Measurements from ENCODE around the gene DAPK2. TPM values are rescaled to one million over a fixed set of nuclear protein-coding genes. Genes with fewer than 3 reads are reported as not detected.

The DAPK2 gene
- total and polyA plus RNA-seq, 2 of the 13 experiments (the other 11 are each of a cell fraction or from before 2014, with no cell fraction given): 0.33 to 0.63 TPM

- TF ChIP-seq KIAA2018 (CRISPR knock-in tag; IDR thresholded peaks at IDR 0.05; ENCODE audit: borderline replicate concordance) (no peak), NFYB (CRISPR knock-in tag; IDR thresholded peaks at IDR 0.05) (no peak)
Observed at GRCh38 chr15:63948971-63949370, 97.3 kb downstream of the DAPK2 start (continued).

- Histone ChIP-seq H3K36me3 (replicated peaks in 1 of 2; ENCODE audit: control insufficient read depth in 1 of 2, insufficient read depth in 2 of 2, low read length in 2 of 2) (no peaks in the 10 kb centered on the region), H3K9ac (ENCODE audit: insufficient read depth, low read depth, low read length) (no peak overlapping the region), H2AFZ (ENCODE audit: low read length) (no peak overlapping the region), H3K4me3 (replicated peaks in 1 of 3; ENCODE audit: insufficient read depth in 1 of 3, low read depth in 2 of 3, low read length in 3 of 3) (no peak overlapping the region), H3K9me3 (ENCODE audit: low read length) (no peaks in the 10 kb centered on the region), H3K27ac (ENCODE audit: extremely low read length, insufficient read depth, low read length) (no peak overlapping the region), H3K27me3 (ENCODE audit: control insufficient read depth in 1 of 2, insufficient read depth in 2 of 2, low read length in 2 of 2) (no peaks in the 10 kb centered on the region), H3K4me1 (ENCODE audit: insufficient read depth, low read length) (peaks cover 21% of the 10 kb centered on the region; the same call in 1 of the 2 replicates), H3K4me2 (ENCODE audit: low read depth, low read length) (no peak overlapping the region), H4K20me1 (ENCODE audit: insufficient read depth, low read length) (no peaks in the 10 kb centered on the region), H3K79me2 (ENCODE audit: insufficient read depth, low read length) (no peaks in the 10 kb centered on the region)
- POLR2A ChIA-PET: no interaction called here
- DNase-seq (ENCODE audit: low spot score): no peak
- FAIRE-seq: no peak
- in situ Hi-C loops (cut with HindIII; ENCODE audit: extremely low pct_ligation_motif_present, low pct_unique_long_range_greater_than_20kb) (loop anchor here (5.0 kb wide), 1 partner anchor 104 kb away; no protein-coding TSS in a partner anchor), intact Hi-C loops (cut with micrococcal nuclease; ENCODE audit: unreplicated experiment) (loop anchor here (5.0 kb wide), 1 partner anchor 119 kb away; no protein-coding TSS in a partner anchor)
- 54% methylated on average over 3 of the region's 5 CpGs for WGBS (ENCODE audit: low lambda C conversion rate)
- CTCF ChIA-PET (ENCODE audit: low intra/inter-chr PET ratio, low total read pairs): no interaction called here
- BruUV-seq (replicated peaks): no TSS peak
- TF ChIP-seq CEBPZ (IDR thresholded peaks at IDR 0.05; ENCODE audit: low read length): no peak
- TF ChIP-seq MNT (IDR thresholded peaks at IDR 0.05): 0 out of 2 replicates have a peak, but pooled peaks have one; percentile 19
- no peak for ATAC-seq
Observed at GRCh38 chr15:63948436-63948835, 97.8 kb downstream of the DAPK2 start.

Measured in HepG2 (cell line).